ENCODE measurements around the gene GNB1L.

GNB1L gene

GRCh38 chr22:19871023-19871844 is 16.6 kb upstream of the GNB1L start:
- ATAC-seq = no peak
- no peak for TF ChIP-seq CSDC2 (CRISPR knock-in tag; IDR thresholded peaks at IDR 0.05)
- no peak for TF ChIP-seq PATZ1 (CRISPR knock-in tag; IDR thresholded peaks at IDR 0.05; ENCODE audit: borderline replicate concordance)
- TF ChIP-seq SNAI2 (CRISPR knock-in tag; IDR thresholded peaks at IDR 0.05) = no peak
- no peak for TF ChIP-seq ARNTL (CRISPR knock-in tag; IDR thresholded peaks at IDR 0.05; ENCODE audit: borderline replicate concordance, low read depth)
- TF ChIP-seq ISL1 (CRISPR knock-in tag; IDR thresholded peaks at IDR 0.05) = no peak
- no peak for TF ChIP-seq ZNF8 (CRISPR knock-in tag; IDR thresholded peaks at IDR 0.05)
- no peak for TF ChIP-seq OSR1 (CRISPR knock-in tag; IDR thresholded peaks at IDR 0.05)
- no peak for TF ChIP-seq ZNF565 (CRISPR knock-in tag; conservative IDR thresholded peaks at IDR 0.05; ENCODE audit: low read depth)
- no peak for TF ChIP-seq ZFP30 (CRISPR knock-in tag; IDR thresholded peaks at IDR 0.05)
- TF ChIP-seq ZNF70 (CRISPR knock-in tag; IDR thresholded peaks at IDR 0.05) = no peak
- TF ChIP-seq, protein P1, sequence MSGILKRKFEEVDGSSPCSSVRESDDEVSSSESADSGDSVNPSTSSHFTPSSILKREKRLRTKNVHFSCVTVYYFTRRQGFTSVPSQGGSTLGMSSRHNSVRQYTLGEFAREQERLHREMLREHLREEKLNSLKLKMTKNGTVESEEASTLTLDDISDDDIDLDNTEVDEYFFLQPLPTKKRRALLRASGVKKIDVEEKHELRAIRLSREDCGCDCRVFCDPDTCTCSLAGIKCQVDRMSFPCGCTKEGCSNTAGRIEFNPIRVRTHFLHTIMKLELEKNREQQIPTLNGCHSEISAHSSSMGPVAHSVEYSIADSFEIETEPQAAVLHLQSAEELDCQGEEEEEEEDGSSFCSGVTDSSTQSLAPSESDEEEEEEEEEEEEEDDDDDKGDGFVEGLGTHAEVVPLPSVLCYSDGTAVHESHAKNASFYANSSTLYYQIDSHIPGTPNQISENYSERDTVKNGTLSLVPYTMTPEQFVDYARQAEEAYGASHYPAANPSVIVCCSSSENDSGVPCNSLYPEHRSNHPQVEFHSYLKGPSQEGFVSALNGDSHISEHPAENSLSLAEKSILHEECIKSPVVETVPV (CRISPR knock-in tag; IDR thresholded peaks at IDR 0.05) = no peak
- TF ChIP-seq TCF4 (CRISPR knock-in tag; IDR thresholded peaks at IDR 0.05; ENCODE audit: borderline replicate concordance) = no peak
- no peak for TF ChIP-seq ZFP3 (CRISPR knock-in tag; IDR thresholded peaks at IDR 0.05)
- TF ChIP-seq ZC3H10 (CRISPR knock-in tag; IDR thresholded peaks at IDR 0.05) = no peak
- no peak for TF ChIP-seq TOX (CRISPR knock-in tag; IDR thresholded peaks at IDR 0.05; ENCODE audit: borderline replicate concordance)
- no peak for TF ChIP-seq CREB5 (CRISPR knock-in tag; IDR thresholded peaks at IDR 0.05; ENCODE audit: low read depth)
- no peak for TF ChIP-seq BACH2 (CRISPR knock-in tag; IDR thresholded peaks at IDR 0.05; ENCODE audit: borderline replicate concordance)
- no peak for TF ChIP-seq TSHZ2 (CRISPR knock-in tag; IDR thresholded peaks at IDR 0.05)
- no peak for TF ChIP-seq PPARA (CRISPR knock-in tag; IDR thresholded peaks at IDR 0.05; ENCODE audit: borderline replicate concordance)
- no peak for TF ChIP-seq POU6F1 (CRISPR knock-in tag; IDR thresholded peaks at IDR 0.05; ENCODE audit: borderline replicate concordance, low read depth)

DNA sequence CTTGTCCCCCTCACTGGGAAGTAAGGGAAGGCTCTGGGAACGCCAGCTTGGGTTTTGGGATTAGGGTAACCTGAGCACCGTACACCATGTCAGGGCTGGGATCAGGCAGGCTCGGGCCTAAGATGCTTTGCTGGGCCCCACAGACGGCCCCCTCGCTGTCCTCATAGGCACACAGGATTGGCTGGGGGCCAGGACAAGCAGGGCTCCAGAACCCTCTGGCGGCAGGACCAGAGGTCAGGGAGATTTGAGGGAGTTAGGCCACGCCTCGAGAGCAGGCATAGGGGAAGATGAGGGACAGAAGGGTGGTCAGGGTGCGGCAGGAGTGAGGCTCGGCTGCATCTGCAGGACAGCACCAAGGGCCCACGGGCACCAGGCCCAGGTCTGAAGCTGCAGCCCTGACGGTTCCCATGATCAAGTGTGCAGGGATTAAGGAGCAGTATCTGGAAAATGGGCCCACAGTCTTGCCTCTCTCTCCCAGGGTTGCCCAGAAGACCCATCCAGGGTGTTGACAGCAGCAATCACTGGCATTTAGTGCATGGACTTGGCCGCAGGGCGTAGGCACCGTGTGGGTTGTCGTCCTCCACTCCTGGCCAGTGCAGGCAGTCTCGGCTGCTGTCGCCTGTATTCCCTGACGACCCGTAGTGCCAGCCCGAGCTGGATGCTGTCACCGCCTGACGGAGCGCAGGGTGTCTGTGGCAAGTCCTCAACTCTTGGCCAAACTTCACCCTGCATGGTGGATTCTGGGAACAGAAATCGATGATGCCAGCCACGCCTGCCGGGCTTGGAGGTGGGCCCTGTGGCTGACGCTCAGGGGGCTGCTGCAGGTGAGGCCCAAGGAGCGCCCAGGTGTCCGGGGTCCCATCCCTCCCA is 15.7 kb upstream of the GNB1L start:
- no peak for ATAC-seq
- no peak for TF ChIP-seq ZFP30 (CRISPR knock-in tag; IDR thresholded peaks at IDR 0.05)
- TF ChIP-seq SNAI2 (CRISPR knock-in tag; IDR thresholded peaks at IDR 0.05) = no peak
- no peak for TF ChIP-seq ESRRG (CRISPR knock-in tag; IDR thresholded peaks at IDR 0.05)
- no peak for TF ChIP-seq CSDC2 (CRISPR knock-in tag; IDR thresholded peaks at IDR 0.05)
- TF ChIP-seq OSR1 (CRISPR knock-in tag; IDR thresholded peaks at IDR 0.05) = no peak
- TF ChIP-seq RARB (CRISPR knock-in tag; IDR thresholded peaks at IDR 0.05) = no peak
- TF ChIP-seq ZC3H10 (CRISPR knock-in tag; IDR thresholded peaks at IDR 0.05) = no peak
- TF ChIP-seq GLIS3 (CRISPR knock-in tag; IDR thresholded peaks at IDR 0.05) = no peak
- no peak for TF ChIP-seq ZNF8 (CRISPR knock-in tag; IDR thresholded peaks at IDR 0.05)
- no peak for TF ChIP-seq ISL1 (CRISPR knock-in tag; IDR thresholded peaks at IDR 0.05)
- no peak for TF ChIP-seq BACH2 (CRISPR knock-in tag; IDR thresholded peaks at IDR 0.05; ENCODE audit: borderline replicate concordance)
- TF ChIP-seq ZFP3 (CRISPR knock-in tag; IDR thresholded peaks at IDR 0.05) = no peak
- TF ChIP-seq ARNTL (CRISPR knock-in tag; IDR thresholded peaks at IDR 0.05; ENCODE audit: borderline replicate concordance, low read depth) = no peak
- no peak for TF ChIP-seq PATZ1 (CRISPR knock-in tag; IDR thresholded peaks at IDR 0.05; ENCODE audit: borderline replicate concordance)
- TF ChIP-seq TSHZ2 (CRISPR knock-in tag; IDR thresholded peaks at IDR 0.05) = no peak

All from SK-N-SH treated with all-trans-retinoic acid at 6 μM for 48 hours (cell line).